AG10803 (cell line): ENCODE results near the gene PTPA.
A peak's percentile ranks its signal among the peaks of the same experiment; 100 is the strongest.
"Not testable (repeated sequence)": the region's sequence is repeated elsewhere in the genome, so short reads cannot be mapped to it uniquely, and the experiment has no call there.

ENCODE experiments used
- DNase-seq: peaks from one replicate; pipeline ENCODE4 v3.0.0; 2010; ENCODE audit warnings: low read depth
- H3K4me3 ChIP-seq: 2 replicates; pipeline ENCODE4 v1.5.1; 2011; ENCODE audit warnings: mild to moderate bottlenecking, low read length, control low read depth
- TF ChIP-seq, protein P1 (sequence below): conservative IDR thresholded peaks from 2 replicates; pipeline ENCODE4 v1.5.1; 2011; ENCODE audit warnings: mild to moderate bottlenecking, low read length, control low read depth, inconsistent platforms

The PTPA gene

DNA sequence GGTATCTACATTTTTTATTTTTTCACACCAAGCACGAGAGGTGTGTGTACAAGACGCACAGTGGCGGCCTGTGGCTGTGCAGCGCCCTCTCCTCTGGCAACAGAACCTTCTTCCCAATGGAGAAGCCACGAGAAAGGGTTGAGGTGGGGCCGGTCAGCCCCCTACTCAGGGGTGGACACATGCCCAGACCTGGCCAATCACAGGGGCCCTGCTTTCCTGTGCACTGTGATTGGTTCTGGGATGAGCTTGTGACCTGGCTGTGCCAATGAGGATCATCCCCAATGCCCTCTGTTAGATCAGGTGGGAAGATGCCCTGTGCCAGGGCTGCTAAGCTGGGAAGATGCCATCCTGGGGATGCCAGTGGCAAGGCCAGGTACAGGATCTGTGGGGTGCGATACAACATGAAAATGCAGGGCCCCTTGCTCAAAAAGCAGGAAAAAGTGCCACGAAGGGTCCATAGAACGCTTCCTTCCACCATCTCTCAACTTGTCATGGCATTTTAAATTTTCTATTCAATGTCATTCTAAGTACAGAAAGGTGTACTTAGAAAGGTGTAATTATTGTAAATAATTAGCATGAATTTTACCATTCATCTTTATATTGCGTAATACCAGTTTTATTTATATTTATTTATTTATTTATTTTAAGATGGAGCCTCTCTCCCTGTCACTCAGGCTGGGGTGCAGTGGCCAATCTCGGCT lies 51.4 kb downstream of the PTPA start:
- H3K4me3 ChIP-seq = no peak overlapping the region
- DNase-seq = no peak
- TF ChIP-seq, protein P1, sequence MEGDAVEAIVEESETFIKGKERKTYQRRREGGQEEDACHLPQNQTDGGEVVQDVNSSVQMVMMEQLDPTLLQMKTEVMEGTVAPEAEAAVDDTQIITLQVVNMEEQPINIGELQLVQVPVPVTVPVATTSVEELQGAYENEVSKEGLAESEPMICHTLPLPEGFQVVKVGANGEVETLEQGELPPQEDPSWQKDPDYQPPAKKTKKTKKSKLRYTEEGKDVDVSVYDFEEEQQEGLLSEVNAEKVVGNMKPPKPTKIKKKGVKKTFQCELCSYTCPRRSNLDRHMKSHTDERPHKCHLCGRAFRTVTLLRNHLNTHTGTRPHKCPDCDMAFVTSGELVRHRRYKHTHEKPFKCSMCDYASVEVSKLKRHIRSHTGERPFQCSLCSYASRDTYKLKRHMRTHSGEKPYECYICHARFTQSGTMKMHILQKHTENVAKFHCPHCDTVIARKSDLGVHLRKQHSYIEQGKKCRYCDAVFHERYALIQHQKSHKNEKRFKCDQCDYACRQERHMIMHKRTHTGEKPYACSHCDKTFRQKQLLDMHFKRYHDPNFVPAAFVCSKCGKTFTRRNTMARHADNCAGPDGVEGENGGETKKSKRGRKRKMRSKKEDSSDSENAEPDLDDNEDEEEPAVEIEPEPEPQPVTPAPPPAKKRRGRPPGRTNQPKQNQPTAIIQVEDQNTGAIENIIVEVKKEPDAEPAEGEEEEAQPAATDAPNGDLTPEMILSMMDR = no peak

DNA sequence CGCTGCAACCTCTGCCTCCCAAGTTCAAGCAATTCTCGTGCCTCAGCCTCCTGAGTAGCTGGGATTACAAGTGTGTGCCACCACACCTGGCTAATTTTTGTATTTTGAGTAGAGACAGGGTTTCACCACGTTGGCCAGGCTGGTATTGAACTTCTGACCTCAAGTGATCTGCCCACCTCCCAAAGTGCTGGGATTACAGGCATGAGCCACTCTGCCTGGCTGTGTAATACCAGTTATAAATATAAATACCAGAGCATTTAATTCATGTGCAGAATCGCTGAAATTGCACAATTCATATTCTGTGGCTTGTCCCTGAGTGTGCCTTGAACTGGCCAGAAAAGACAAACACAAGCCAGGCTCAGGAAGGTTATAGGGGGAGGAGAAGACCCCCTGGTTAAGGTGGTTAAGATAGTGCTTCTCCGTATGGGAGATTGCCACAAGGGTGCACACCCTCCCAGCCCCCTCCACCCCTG lies 52.0 kb downstream of the PTPA start:
- peak; percentile 56 for DNase-seq
- not testable (repeated sequence) for H3K4me3 ChIP-seq

DNA sequence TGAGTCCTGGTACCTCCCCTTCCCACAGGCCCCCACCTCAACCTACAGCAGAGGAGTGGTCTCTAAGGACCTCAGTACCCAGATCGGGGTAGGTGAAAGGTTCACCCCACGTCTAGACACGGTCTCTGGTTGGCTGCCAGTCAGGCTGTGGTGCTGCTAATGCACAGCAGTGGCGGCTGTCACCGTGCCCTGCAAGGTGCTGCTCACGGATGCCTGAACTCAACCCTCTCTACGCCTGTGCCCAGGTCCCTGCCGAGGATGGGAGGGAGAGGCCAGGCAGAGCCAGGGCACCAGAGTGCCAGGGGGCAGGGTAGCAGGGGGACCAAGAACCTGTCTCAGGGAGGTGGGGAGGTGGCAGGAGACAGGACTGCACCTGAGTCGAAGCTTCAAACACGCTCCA lies 52.5 kb downstream of the PTPA start:
- no peak overlapping the region for H3K4me3 ChIP-seq
- DNase-seq = no peak
- TF ChIP-seq, protein P1 = no peak

DNA sequence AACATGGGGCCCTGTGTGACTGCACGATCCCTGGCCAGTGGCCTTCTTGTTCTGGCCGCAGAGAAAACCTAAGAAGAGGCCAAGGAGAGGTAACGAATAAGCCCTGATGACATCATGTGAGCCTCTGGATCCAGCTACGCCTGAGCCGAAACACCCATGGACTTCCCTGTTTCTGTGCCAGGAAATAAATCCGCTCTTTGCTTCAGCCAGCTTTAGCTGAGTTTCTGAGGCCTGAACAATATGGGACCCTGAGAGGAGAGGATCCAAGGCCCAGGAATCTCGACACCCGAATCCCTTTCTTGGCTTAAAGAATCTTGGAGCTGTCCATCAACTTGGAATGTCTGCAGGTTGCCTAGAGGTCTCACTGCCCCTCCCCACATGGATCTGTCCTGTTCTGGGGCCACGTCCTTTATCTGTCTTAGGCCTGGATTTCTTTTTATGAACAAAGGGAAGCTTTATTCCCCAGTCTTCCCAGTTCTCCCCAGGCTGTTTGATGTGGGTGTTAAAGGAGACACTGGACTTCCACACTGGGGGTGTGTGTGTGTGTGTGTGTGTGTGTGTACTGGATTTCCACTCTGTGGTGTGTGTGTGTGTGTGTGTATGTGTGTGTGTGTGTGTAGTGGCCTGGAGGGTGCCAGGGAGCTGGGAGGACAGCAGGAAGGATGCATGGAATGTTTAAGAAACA lies 53.2 kb downstream of the PTPA start:
- H3K4me3 ChIP-seq = no peak overlapping the region
- DNase-seq = peak; percentile 67
- TF ChIP-seq, protein P1 = no peak

DNA sequence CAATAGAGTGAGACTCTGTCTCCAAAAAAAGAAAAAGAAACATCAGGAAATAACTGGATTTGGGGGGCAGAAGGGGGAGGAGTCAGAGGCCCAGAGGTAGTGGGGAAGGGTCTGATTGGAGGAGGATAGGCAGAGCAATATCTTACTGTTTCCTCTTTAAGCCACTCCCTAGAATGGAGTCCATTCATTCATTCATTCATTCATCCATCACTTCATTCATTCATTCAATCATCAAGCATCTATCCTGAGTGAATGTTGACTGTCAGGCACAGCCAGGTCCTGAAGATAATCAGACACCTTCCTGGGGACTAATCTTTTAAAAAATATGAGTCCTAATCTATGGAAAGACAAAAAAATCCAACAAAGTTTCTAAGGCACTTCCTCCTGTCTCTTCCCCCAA lies 54.0 kb downstream of the PTPA start:
- TF ChIP-seq, protein P1 = no peak
- no peak for DNase-seq
- no peak overlapping the region for H3K4me3 ChIP-seq

DNA sequence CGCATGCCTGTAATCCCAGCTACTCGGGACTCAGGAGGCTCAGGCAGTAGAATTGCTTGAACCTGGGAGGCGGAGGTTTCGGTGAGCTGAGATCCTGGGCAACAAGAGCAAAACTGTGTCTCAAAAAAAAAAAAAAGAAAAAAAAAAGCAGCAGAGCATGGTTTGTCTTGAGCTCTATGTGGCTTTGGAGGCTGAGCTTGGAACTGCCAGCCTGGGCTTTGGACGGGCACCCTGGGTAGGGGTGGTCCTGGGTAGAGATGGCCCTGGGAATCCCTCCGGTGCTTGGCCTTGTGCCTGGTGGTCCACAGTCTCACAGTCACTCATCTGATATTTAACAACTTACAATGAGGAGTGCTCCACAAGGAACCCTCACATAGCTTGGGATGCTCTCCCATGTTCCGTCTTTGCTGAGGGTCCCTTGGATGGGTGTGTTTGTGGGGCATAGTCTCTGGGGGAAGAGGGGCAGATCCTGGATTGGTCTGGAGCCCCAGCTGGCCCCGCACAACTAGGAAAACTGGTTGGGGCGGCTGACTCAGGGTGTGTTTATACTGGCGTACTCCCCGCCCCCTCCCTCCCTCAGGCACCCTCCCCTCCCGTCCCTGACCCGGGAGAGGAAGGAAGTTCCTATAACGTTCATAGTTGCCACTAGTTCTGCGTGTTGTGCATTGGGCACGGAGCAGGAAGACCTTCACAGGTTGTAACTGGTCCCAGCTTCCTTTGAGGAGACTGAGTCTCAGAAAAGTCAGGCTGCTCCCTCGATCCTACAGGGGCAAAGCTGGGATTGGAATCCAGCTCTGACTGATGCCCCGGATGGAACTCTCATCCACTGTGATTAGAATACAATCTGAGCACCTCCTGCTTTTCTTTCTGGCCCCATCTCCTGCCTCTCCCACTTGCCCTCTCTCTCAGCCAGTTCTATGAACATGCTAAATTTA lies 55.7 kb downstream of the PTPA start:
- TF ChIP-seq, protein P1 = no peak
- peak; percentile 71 for DNase-seq
- H3K4me3 ChIP-seq = peak overlapping the region; percentile 38

DNA sequence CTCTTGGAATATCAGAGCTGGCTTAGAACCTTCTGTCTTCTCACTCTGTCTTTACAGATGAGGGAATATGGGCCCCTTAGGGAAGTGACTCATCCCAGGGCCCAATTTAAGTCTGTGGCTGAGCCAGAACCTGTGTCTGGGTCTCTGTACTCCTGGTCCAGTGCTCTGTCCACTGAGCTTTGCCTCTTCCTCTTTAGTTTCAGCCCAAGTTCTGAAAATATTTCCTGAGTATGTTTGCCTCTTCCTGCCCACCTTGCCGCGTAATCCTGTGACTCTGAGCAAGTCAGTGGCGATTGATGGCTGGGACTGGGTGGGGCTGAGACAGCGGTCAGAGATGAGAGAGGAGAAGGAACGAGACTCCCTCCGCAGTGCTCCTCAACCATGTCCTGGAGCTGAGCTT lies 59.0 kb downstream of the PTPA start:
- DNase-seq = peak; percentile 32
- TF ChIP-seq, protein P1 = no peak
- no peak overlapping the region for H3K4me3 ChIP-seq
